DMS153 treated with DMSO at 0.1 percent for 48 hours (cell line): Measurements from ENCODE around the gene TMEM117.

Source experiments
- DNase-seq: peaks from one replicate; lab custom pipeline; 2025; ENCODE audit not compliant: unreplicated experiment; lab: John Stamatoyannopoulos, UW

Gene TMEM117

GRCh38 chr12:43835656-43836474, at the start of gene TMEM117:
Gene TMEM117, plus strand, starts transcription at chr12:43836081.
- DNase-seq, result peak; percentile 6

- no peak for DNase-seq
Measured at GRCh38 chr12:43786899-43787693, 48.8 kb upstream of the TMEM117 start.

DNA sequence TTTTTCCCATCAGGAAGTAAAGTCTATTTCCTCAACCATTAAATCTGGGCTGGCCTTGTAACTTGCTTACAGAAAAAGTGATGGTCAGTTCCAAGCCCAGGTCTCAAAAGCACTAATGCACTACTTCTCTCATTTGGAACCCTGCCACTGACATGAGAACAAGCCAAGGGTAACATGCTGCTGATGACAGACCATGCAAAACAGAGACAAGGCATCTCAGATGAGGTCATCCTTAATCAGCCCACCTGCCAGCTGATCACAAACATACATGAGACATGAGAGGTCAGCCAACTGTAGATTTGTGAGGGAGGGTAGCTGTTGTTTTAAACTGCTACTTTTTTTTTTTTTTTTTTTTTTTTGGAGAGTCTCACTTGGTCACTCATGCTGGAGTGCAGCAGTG, 45.9 kb upstream of the TMEM117 start:
- no peak for DNase-seq

DNA sequence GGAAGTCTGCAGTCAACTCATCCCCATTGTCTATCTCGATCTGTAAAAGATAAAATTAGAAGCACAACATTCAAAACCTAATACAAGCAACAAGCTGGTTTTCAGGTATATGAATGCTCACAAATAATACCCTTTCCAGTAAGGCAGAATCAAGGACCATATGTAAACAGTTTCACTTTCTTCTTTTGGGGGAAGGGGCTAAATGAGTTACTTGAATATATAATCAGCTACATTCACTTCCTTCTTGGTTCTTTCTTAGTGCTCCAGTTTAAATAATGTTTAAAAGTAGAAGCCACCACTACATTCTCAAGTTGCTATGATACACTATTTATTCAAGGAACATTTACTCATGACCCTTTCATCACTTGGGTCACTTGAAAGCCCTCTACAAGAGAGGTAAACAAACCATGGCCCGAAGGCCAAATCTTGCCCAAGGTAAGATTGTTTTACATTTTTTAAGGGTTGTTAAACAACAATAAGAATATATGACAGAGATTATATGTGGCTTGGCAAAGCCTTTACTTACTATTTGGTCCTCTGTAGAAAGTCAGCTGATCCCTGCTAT, 40.1 kb upstream of the TMEM117 start:
- no peak for DNase-seq

DNA sequence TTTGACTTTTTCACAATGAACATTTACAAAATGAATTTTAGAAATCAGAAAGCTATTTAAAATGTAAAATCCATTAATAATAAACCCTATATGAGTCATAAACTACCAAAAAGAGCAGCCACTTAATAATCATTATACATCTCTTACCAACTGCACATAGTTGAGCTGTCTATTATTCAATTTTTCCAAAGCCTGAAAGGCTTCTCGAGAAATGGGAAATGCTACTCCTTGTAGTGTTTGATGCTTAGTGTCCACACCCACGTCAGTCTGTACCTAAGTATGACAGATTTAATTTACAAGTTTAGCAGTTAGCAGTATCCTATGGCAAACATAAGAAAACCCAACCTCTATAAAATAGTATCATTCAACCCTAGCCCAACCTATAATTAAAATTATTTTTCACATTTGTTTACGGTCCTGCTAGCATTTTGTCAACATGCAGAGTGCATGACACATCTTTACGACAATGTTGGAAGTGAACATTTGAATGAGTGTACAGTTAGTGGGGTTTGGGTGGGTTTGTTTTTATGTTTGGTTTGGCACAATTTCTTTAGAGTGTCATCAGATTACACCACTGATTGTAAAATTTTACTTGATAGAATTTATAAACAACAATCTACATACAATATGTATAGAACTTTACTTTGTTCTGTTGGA, 38.2 kb upstream of the TMEM117 start:
- no peak for DNase-seq

GRCh38 chr12:43805149-43805859, 30.6 kb upstream of the TMEM117 start:
- DNase-seq, result no peak

DNA sequence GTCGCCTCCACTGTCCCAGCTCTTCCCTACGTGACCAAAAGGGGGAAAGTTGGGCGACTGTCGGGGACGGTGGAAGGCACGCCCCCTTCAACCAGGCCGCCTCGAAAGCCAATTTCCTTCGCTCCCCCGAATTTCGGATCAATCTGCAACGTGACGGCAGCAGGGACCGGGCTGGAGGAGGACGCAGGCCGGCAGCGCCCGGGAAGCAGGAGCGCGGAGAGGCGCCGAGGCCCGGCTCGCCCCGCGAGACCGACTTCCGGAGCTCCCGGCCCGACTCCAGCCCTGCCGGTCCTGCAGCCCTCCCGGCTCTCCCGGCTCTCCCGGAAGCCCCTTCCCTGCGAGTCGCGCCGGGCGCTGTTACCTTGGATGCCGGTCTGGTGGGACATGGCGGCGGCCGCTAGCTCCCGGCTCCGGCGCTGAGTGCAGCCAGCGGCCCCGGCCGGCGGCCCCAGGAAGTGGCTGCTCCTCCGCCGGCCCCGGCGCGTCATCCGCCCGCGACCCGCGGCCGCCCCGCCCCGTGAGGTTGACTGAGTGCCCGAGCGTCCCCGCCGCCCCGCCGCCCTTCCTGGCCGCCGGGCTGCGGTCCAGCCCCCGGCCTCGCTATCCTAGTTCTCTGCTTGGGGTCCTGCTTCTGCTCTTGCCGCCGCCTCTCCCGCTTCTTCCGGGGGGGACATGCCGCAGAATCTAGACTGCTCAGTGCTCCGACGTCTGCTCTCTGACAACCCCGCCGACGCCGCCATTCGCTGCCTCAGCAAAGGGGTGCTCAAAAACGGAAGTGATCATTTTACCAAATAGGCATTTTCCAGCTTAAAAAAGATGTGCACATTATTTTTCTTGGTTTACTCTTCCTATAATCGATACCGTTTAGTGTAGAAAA, 29.8 kb upstream of the TMEM117 start, which contains the start of gene TWF1:
TWF1 (minus strand) TSS at position 458 of the 877 bp plus-strand sequence; CDS start at position 386, 72 bp downstream.
- peak; percentile 62 for DNase-seq

GRCh38 chr12:43806737-43807072, 29.2 kb upstream of the TMEM117 start:
- no peak for DNase-seq

- no peak for DNase-seq
Measured at GRCh38 chr12:43807386-43807785, 28.5 kb upstream of the TMEM117 start.

DNA sequence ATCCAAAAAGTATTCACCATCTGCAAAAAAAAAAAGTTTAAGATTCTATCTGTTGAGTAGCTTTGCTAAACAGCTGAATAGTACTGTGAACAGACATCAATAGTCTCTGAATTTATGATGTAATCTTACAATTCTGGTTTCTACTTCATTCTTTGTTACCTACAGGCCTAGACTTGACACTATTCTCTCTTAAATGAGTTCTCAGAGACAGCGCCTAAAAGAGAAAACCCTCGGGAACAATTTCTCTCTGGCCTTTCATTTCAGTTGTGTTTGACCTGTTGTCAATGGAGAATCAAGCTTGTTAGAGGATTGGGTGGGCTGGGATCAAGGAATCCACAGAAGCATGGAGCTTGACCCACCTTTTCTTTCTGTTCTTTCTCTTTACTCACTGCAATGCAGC, 23.8 kb upstream of the TMEM117 start:
- no peak for DNase-seq

DNA sequence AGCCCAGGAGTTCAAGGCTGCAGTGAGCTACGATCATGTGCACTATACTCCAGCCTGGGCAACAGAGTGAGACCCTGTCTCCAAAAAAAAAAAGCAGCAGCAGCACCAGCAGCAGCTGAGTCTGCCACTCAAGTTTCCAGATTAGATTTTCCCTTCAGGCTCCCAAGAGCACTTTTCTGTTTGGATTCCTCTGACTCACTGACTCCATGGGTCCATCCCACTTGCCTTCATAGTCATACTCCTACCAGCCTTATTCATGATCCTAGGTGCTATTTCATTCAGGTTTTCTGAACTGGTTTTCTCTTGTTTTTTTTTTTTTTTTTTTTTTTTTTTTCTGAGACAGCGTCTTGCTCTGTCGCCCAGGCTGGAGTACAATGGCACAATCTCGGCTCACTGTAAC, 23.0 kb upstream of the TMEM117 start:
- no peak for DNase-seq

- DNase-seq, result no peak
Measured at GRCh38 chr12:43815416-43815815, 20.5 kb upstream of the TMEM117 start.

DNA sequence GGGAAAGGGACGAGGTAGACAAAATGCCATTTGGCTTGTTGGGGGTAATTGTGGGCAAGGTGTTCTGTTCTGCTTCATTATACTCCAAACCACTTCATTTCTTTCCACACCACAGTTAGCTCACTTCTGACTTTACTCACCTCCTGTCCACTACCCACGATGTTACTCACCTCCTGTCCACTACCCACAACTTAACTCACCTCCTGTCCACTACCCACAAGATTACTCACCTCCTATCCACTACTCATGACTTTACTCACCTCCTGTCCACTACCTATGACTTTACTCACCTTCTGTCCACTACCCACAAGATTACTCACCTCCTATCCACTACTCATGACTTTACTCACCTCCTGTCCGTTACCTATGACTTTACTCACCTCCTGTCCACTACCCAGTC, 19.7 kb upstream of the TMEM117 start:
- no peak for DNase-seq

DNA sequence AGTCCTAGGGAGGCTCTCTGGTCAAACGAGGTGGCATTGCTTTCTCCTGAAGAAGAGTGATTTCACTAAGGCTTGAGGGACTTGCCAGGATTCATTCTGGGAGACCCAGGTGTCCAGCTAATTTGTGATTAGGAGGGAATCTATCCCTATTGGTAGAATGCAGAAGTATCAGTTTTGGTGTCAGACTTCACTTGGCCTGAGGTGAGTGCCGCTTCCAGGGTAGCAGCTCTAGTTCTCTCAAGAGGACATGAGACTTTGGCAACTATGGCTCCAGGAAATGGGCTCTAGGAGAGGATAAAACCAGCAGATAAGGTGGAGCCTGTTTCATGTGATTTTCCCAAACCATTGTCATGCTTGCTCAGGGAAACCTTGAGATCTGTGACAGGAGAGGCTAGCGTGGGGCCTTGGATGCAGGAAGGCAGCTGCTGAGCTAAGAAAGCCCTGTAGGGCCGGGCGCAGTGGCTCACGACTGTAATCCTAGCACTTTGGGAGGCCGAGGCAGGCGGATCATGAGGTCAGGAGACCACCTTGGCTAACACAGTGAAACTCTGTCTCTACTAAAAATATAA, 11.6 kb upstream of the TMEM117 start:
- DNase-seq, result no peak

DNA sequence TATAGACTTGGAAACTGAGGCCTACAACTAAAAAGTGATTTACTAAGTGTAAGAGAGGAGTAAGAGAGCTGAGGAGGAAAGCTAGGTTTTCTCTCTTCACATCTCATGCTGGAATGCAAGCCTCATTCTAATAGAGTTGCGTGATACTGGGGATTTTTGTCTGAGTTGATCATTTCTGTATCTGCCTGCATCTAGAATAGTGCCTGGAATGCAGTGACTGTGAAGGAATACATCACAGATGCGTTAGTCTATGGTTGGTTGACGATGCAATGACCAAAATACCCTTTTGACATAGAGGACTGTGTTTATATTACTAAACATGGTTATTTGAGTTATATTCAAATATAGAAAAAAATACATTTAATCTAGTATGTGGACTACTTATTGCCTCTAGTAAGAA, 9.2 kb upstream of the TMEM117 start:
- DNase-seq, result no peak

GRCh38 chr12:43827093-43827492, 8.8 kb upstream of the TMEM117 start:
- DNase-seq, result no peak

GRCh38 chr12:43832463-43833168, 3.3 kb upstream of the TMEM117 start:
- no peak for DNase-seq

- DNase-seq, result no peak
Measured at GRCh38 chr12:43835264-43835655, 621 bp upstream of the TMEM117 start.

DNA sequence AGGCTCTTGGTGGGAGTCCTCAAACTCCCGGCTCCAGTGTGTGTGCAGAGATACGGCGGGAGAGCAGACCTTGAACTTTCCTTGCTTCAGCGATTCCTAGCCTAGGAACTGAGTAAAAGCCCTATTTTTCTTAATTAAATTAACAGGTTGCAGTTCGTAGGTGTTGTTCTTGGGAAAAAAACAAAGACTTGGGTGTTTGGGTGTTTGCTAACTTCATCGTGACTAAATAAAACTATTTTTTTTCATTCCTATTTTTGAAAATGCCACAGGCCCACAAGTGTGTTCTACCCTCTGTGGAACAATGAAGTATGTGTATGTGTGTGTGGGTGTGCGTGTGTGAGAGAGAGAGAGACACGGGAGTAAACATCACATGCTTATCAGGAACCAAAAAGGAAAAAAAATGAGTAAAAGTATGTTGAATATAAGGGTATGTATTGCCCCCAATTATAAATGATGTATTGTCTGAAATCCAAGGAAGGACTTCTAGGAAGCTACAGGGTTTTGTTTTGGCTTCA, 651 bp downstream of the TMEM117 start:
- peak; percentile 35 for DNase-seq
